CD4-positive, alpha-beta T cell treated with Interleukin-21 for 1 hour (primary cell): ENCODE results near the gene SLC2A6.
A peak's percentile ranks its signal among the peaks of the same experiment; 100 is the strongest.

Source experiments
- DNase-seq: peaks from one replicate; pipeline ENCODE4 v3.0.0-alpha.2; 2020

The SLC2A6 gene

DNA sequence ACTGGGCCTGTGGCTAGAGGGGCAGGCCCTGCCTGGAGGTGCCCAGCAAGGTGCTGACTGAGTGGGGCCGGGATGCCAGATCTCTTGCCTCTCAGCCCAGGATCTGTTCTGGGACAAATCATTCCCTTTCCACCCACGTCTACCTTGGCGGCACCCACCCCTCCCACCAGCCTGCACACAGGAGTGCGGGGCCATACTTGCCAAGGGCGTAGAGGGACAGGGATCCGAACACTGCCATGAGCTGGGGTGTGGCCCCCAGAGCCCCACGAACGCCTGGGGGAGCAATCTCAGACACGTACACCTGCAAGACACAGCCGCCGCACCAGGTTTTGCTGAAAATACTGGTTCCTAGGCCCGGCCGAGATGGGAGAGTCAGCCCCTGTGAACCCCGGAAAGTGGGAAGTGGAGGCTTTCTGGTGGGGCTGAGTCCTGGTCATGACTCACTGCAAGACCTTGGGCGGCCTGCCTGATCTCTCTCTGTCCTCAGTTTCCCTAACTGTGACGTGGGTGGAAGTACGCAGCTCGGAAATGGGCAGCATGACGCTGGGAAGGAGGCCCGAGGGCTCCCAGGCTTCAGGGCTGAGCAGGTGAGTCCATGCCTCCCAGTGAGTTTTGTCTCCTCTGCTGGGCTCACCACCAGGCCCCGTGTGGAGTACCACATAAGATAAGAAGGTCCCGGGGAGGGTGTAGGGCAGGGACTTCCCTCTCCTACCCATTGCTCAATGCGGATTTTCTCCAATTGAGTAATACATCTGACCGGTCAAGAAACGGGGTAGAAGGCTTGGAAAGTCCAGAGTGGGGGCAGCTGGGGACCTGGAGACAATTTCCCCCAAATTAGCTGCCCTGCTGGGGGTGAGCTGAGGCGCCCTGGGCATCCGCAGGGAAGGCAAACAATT lies 2.6 kb downstream of the SLC2A6 start:
- no peak for DNase-seq

GRCh38 chr9:133475292-133476012 lies 3.4 kb downstream of the SLC2A6 start:
- no peak for DNase-seq

- DNase-seq: no peak
Observed at GRCh38 chr9:133474853-133475252, 4.0 kb downstream of the SLC2A6 start.

DNA sequence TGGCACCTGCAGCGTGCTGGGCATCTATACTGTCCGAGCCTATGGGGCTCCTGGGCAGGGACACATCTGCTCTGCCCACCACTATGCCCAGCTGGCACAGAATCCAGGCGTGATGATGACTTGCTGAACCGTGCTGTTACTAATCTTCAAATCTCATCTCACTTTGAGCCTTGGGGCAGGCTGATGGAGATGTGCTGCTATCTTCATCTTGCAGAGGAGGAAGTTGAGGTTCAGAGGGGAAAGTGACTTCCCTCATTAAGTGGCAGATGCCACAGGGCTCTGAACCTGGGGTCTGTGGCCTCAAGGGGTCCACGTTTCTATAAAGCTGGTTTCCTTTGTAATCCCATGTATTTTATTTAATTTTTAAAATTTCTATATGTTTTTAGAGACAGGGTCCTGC lies 4.7 kb downstream of the SLC2A6 start:
- no peak for DNase-seq

DNA sequence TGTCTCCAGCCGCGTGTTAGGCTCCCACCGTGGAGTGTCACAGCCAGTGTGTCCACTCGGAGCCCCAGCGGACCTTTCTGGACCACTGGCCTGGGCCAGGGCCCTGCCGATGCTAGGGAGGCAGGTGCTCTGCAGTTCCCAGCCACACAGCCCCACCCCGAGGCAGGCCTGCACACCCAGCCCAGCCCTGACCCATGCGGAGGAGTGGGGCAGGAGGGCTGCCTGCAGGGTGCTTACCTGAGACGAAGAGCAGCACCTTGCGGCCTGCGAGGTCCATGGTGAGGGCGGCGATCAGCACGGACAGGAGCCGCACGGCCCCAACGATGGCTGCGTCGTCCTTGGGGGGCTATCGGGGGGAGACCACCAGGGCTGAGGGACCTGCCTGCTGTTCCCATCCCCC lies 5.2 kb downstream of the SLC2A6 start:
- no peak for DNase-seq

GRCh38 chr9:133472753-133473378 lies 6.0 kb downstream of the SLC2A6 start:
- no peak for DNase-seq

DNA sequence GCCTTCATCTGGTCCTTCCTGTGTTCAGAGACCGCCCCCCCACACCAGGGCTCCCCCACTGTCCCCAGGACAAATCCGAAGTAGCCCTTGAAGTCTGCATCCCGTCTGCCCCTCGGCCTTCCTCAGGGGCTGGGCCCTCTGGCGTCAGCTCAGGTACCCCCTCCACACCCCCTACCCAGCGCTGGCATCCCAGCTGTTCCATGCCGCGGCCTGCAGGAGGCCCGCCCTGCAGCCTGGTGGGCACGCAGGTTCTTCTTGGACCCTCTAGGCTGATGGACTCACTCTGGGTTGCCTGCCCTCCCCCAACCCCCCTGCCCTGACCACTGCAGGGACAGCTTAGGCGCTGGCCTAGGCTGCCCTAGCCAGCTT lies 6.6 kb downstream of the SLC2A6 start:
- no peak for DNase-seq

DNA sequence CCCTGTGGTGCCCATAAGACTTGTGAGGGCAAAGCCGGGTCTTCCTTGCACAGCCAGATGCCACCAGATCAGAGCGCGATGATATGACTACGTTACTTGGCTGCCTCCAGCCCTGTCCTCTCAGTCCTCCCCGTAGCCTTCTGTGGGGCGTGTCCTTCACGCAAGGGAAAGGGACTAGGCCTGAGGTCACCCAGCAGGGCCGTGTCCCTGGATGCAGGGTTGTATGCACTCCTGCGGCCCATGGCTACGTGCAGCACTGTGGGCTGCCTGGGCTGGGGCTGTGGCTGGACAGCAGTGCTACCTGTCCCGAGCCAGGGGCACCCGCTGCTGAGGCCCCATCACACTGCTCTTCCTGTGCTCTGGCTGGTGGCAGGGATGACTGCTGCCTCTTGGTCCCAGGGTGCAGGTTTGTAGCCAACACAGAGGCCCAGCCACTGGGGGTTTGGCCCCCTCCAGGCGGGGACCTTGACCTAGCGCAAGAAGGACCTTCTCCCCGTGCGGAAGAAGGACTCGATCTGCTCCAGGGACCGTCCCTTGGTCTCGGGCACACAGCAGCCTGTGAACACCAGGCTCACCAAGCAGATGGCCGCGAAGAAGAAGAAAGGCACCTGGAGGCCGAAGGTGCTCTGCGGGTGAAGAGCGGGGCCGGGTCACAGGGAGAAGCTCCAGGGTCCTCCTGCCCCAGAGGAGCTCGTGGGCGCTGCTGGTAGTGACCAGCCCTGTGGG lies 7.2 kb downstream of the SLC2A6 start:
- DNase-seq: no peak

DNA sequence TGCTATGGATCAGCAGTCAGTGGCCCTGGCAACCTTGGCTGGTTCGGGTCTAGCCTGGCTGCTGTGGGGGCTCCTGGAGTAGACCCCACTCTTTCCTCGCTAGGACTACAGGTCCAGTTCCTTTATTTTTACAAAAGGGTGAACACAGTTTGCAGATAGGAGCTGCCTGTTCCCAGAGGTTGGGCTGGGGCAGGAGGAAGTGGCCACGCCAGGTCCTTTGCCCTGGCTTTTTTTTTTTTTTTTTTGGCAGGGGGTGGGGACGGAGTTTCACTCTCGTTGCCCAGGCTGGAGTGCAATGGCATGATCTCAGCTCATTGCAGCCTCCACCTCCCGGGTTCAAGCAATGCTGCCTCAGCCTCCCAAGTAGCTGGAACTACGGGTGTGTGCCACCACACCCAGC lies 7.9 kb downstream of the SLC2A6 start:
- DNase-seq: no peak

DNA sequence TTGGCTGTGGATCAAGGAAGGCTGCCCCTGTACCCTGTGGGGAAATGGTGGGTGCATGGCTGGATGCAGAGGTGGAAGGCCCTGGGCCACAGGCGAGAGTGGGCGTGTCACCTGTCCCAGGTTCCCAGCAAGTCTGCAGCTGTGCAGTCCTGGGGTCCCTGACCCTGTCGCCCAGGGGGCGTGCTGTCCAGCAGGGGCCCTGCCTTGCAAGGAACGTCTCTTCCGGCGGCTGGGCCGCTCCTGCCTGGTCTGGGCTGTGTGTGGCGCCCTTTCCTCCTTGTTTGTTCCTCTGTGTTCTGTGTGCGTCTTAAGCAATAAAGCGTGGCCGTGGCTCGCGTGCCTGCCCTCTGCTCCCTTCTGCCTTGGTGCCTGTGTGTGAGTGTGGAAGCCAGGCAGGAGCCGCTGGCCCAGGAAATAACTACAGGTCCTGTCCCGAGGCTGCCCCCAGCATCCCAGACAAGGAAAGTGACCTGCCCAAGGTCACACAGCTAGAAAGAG lies 8.4 kb downstream of the SLC2A6 start:
- DNase-seq: no peak

DNA sequence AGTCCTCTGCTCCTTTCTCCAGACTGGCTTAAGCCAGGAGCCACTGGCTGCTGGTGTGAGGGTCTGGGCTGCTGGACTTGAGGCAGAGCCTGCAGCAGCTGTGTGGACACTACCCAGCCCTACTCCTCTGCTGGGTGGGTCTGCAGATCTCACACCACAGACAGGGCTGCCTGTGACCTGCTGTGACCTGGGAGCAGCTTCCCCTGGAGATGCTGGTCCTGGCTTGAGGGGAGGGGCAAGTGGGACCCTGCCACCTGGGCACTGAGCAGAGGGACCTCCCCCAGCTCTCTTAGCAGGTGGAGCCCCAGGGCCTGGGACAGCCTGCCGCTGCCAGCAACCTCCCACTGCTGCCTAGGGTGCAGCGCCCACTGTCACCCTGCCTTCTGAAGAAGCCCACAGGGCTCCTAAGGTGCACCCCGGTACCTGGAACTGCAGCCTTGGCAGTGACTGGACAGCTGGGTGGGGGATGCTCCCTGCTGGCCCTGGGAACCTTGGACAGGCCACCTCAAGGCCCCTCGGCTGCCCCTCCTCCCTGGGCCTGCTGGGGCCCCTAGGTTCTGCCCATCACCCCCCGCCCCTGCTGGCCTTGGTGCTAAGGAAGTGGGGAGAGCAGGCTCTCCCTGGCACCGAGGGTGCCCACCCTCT lies 10.0 kb downstream of the SLC2A6 start:
- no peak for DNase-seq

DNA sequence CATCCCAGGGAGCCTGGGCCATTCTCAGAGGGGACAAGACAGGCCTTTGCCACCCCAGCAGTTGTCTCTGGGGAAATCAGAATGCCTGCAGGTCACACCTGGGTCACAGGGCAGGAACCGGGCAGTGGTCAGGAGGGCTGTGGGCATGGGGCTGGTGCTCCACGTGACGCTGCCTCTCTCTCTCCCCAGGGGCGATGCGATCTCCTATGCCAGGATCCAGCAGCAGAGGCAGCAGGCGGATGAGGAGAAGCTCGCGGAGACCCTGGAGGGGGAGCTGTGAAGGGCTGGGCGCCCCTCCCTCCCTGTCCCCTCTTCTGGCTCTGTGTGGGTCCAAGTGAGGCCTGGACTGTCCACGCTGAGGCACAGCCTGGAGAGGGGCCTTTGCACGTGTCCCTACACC lies 10.5 kb downstream of the SLC2A6 start:
- no peak for DNase-seq

DNA sequence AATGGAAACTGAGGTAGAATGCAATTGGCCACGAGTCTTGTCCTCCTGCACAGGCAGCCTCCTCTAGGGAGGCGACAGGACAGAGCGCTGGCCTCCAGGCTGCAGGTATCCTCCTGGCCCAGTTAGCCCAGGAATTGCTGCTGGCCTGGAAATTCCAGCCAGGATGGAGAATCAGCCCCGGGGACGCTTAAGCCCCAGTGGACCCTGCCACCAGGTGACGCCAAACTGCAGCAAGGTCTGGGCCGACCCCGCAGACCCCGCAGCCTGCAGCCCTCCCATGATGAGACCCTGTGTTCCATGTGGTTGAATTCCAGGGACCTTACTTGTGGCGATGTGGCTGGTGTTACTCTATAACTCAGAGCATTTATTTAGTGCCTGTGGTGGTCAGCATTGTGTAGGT lies 11.8 kb downstream of the SLC2A6 start:
- DNase-seq: no peak

DNA sequence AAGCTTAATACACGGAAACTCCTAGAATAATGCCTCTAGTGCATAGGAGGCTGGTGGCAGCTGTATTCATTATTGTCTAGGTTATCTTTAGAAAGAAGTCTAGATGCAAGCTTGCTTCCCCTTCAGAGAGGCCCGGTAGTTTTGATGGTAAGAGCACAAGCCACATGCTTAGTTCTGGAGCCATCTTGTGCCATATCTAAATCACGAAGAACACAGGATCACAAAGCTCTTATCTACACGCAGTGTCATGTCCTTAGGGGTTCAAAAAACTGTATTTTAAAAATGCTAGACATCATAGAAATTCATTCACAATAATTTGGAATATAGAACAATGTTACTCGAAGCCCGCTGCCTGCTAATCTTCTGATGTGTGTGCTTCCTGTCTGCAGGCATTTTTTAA lies 12.9 kb downstream of the SLC2A6 start:
- DNase-seq: no peak

DNA sequence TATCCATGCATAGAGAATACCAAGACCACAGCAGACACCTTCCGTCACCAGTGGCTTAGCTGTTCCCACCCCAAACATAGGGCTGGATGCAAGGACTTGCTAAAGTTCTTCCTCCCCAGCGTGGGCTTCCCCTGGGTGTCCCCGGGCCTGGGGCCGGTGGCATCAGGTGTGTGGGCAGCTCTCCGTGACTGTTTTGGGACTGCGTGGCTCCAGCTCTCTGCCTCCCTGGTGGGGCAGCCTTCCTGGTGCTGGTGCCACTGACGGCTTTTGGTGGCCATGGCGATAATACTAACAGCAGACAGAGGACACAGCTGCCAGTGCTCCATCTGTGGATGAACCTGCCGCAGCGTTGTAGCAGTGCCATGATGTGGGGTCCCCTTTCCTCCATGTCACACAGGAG lies 14.3 kb downstream of the SLC2A6 start:
- no peak for DNase-seq

- DNase-seq: no peak
Observed at GRCh38 chr9:133463864-133464615, 14.9 kb downstream of the SLC2A6 start.

GRCh38 chr9:133463234-133463863 lies 15.6 kb downstream of the SLC2A6 start:
- peak; percentile 15 for DNase-seq

GRCh38 chr9:133461975-133462374 lies 16.9 kb downstream of the SLC2A6 start:
- no peak for DNase-seq

DNA sequence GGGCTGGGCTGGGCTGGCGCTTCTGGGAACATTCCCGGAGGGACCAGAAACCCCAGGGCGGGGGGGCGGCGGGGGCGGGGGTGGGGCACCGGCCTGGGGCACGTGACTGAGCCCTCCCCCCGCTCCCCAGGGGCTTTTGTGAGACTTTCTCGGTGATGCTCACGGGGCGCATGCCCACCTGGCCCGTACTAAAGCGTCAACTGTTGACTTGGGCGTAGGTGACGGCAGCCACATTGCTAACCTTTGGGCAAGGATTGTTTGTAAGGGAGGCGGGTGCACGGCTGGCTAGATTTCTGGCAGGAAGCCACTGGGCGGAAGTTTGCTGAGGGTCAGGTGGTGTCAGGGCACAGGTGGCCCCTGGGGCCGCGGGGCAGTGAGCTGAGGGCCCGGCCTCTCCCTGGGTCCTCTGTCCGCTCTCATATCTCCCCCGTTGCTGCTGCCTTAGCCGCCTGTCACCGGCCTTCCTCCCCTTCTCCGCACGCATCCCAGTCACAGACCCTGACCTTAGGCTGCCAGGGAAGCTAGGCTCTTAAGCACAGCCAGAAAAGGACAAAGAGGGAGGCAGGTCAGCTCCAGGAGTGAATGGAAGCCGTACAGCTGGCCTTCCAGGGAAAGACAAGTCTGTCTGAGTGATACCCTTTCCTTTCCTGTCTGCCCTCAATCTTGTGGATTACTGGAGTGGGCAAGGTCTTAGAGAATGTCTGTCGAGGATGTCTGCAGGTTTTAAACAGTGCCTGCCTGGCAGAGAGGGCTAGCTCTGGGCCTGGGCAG lies 18.3 kb downstream of the SLC2A6 start:
- peak; percentile 66 for DNase-seq
